ENCODE data around the gene NEXN. TPM values are rescaled to one million over a fixed set of nuclear protein-coding genes. Genes with fewer than 3 reads are reported as not detected.

Gene NEXN
- 10 to 100 TPM; 12.6 to 15.4 (median 12.9) TPM for polyA plus RNA-seq (ENCODE audit: insufficient read length in 3 of 3)

DNA sequence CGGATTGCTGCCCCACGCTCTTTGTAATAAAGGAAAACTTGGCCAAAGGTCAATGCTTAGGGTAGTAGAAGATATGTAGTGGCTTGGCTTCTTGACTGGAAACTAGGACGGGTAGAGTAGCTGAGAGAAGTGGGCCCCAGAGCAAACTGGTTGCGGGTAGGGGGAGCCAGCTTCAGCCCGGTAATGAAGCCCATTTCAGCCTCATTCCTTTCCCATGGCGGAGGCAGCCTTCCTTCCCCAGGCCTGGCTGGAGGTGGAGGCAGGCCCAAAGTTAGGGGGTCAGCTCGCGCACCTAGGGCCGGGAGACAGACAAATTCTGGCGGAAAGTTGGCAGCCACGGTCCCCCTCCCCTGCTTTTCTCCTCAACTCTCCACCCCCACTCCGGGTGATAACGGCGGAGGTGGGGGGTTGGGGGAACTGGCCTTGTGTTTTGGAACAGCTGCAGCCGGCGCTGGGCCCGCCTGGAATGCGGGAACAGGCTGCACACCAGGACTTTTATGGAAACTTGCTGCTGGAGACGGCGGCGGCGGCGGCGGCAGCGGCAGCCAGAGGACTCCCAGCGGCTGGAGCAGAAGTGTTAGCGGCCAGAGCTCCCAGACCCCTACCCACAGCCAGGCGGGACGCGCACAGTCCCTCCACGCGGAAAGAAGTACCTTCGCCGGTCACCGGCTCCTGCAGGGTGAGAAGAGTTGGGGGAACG is at the start of gene NEXN:
TSS of gene NEXN (plus strand) at position 544 of the 700 bp plus-strand sequence. CDS start 27,483 bp downstream, outside the sequence.
- DNase-seq (ENCODE audit: low read depth in 3 of 3, low spot score in 2 of 3): peak; percentile 27 to 56 (median 47)

DNA sequence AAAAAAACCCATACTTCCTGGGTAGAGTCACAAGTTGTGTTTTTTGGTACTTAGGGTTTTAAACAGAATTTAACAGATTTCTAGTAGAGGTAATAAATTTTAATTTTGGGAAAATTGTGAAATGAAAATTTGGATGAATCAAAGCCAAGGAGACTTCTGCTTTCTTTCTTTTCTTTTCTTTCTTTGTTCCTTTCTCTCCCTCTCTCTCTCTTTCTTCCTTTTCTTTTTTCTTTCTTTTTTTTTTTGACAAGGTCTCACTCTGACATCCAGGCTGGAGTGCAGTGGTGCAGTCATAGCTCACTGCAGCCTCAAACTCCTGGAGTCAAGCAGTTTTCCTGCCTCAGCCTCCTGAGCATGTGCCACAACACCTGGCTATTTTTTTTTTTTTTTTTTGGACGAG is 46.9 kb upstream of the NEXN start:
- no peak for DNase-seq (ENCODE audit: low read depth in 3 of 3, low spot score in 2 of 3)

DNA sequence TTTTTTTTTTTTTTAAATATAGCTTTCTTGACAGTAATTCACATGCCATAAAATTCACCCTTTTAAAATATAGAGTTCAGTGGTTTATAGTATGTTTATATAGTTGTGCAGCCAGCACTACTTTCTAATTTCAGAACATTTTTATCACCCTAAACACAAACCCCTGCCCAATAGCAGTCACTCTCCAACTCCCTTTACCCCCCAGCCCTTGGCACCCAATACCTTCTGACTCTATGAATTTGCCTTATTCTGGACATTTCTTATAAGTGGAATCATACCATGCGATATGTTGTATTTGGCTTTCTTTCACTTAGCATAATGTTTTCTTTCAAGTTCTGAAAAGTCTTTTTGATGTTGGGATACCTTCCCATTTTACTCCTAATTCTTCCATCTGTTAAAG is 42.5 kb upstream of the NEXN start:
- DNase-seq (ENCODE audit: low read depth in 3 of 3, low spot score in 2 of 3): no peak

DNA sequence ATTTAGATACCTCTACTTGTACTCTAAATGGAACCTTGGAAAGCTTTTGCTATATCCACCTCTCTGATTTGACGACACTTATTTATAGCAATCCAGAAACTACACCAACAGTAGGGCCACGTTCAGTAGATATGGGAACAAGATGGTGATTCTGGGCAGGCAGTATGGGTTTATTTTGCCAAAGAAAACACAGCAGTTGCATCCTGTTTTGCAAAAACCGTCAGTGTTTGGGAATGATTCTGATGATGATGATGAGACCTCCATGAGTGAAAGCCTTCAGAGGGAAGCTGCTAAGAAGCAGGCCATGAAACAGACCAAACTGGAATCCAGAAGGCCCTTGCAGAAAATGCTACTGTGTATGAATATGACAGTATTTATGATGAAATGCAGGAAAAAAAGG is 41.5 kb upstream of the NEXN start:
- DNase-seq (ENCODE audit: low read depth in 3 of 3, low spot score in 2 of 3): no peak

DNA sequence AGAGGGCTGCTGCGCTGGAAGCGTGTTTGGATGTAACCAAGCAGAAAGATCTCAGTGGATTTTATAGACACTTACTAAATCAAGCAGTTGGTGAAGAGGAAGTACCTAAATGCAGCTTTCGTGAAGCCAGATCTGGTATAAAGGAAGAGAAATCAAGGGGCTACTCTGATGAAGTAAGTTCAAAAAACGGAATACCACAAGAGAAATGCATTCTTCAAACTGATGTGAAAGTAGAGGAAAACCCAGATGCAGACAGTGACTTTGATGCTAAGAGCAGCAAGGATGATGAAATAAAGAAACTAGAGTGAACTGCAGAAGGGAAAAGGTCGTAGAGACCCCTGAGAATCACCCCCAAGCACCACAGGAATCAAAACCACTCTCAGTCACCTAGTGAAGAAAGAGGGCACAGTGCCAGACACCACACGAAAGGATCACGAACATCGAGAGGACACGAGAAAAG is 40.8 kb upstream of the NEXN start:
- DNase-seq (ENCODE audit: low read depth in 3 of 3, low spot score in 2 of 3): no peak

DNA sequence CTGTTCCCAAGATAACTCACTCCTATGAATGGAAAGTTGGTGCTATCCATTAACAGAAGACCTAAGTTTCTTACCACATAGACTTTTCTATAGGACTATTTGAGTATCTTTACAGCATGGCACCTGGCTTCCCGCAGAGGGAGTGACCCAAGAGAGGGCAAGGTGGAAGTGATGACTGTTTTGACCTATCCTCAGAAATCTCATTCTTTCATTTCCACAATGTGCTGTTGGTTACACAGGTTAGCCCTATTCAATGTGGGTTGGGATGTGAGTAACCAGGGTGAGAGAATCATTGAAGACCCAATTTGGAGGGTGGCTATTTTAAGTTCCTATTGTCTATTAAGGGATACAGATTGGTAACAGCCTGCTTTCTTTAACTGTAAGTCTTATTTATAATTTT is 38.3 kb upstream of the NEXN start:
- no peak for DNase-seq (ENCODE audit: low read depth in 3 of 3, low spot score in 2 of 3)

DNA sequence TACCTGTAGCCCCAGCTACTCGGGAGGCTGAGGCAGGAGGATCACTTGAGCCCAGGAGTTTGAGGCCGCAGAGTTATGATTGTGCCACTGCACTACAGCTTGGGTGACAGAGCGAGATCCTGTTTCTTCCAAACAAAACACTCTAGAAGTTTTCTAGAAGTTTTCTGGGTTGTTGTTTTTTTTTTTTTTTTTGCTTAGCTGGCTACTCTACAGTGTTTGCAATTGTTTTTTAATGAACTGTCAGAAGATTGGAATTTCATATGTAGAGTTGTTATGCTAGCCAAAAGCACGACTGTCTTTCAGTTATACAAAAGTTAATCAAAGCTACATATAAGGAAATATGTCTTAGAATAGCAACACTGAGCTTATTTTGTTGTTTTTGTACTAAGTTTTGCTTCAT is 30.9 kb upstream of the NEXN start:
- no peak for DNase-seq (ENCODE audit: low read depth in 3 of 3, low spot score in 2 of 3)

DNA sequence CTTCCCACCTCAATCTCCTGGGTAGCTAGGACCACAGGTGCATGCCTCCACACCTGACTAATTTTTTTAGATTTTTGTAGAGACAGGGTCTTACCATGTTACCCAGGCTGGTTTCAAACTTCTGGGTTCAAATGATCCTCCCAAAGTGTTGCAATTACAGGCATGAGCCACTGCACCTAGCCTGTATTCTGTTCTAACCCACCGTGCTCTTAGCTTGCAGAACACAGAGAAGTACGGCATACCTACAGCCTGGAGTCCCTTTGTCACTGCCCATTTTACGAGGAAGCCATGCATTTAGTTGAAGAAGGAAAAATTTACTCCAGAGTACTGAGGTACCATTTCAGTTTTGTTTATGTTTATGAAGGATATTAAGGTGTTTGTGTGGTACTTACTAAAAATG is 29.7 kb upstream of the NEXN start:
- DNase-seq (ENCODE audit: low read depth in 3 of 3, low spot score in 2 of 3): no peak

DNA sequence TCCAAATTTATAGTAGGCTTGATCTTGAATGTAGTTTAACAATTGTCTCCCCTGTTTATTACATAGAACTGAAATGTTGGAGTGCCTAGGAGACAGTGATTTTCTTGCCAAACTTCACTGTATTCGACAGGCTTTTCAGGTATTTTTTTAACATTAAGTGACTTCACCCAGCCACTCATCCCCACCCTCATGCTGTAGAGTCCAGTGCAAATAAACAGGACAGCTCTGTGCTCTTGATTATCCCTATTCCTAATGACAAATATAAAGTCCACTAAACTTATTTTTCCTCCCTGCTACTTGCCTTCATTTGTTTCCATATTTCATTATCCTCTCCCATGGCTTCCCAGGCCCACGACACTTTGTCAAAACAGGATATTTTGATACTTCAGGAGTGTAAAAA is 29.2 kb upstream of the NEXN start:
- no peak for DNase-seq (ENCODE audit: low read depth in 3 of 3, low spot score in 2 of 3)

DNA sequence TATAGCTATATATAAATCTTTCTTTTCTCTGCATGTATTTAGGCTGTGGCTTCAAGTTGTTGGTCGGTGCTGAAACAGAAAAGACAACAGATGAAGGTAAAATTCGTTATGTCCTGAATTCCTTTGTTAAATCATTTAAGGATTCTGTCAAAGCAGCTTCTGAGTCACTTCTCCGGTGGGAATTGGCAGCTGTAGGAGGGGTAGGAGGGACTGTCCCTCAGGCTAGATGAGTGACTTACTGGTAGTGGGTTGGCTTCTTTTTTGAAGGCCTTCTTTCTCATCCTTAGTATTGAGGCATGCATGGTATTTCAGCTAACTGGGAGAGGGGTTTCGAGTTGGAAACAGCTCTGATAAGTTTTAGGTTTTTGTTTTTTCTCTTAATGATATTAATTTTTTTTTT is 22.1 kb upstream of the NEXN start:
- DNase-seq (ENCODE audit: low read depth in 3 of 3, low spot score in 2 of 3): no peak

DNA sequence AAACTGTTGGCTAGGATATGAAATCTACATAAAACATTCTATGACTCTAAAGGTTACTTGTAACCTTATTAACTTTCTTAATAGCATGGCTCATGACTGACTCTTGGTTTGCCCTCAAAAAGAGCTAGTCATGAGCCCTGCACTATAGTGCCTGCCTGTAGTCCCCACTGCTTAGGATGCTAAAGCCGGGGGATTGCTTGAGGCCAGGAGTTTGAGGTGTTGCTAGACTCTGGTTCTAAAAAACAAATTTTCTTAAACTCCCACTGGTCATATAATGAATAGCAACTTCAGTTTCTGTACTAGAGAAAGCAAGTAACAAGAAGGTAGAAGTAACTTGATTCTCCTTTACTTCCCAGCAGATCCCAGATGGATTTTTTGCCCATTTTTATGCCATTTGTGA is 15.8 kb upstream of the NEXN start:
- no peak for DNase-seq (ENCODE audit: low read depth in 3 of 3, low spot score in 2 of 3)

DNA sequence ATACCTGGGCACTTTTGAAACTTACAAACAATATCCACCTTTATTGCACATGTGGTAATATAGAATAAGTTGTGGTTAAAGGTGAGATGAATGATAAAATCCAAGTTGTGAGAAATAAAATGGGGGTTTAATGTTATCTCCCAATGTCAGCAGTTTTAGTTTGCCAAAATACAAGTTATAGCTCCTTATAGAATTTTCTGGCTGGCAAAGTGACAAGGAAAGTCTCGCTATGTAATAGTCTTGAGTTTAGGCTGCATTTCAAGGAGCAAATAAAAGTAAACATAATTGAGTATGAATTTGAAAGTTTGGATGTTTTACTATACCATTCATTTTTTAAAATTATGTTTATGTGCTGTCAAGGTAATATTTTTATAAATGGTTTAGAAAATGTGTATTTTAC is 15.0 kb upstream of the NEXN start:
- DNase-seq (ENCODE audit: low read depth in 3 of 3, low spot score in 2 of 3): no peak

DNA sequence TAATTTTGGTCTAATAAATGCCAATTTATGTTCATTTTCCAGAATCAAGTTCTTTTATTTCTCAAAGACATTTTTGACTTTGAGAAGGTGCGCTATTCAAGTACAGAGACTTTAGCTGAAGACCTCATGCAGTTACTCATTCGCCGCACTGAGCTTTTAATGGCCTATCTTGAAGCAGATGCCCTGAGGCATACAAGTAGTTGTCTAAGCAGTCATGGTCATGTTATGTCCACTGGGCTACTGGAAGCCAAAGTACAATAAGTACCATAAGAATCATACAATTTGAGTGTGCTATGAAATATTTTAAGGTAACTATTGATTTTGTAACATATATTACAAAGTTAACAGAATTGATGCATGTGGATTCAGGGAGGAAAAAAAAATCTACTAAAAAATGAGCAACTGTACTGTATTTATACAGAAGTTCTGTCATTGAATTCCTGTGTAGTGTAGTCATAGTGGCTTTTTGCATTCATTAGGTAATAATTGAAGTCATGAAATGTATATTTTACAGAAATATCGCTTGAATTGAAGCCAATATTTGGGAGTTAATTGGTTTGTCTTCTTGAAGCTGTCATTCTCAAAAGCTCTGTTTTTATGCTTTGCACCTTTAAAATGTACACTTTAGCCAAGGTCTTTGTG is 13.5 kb upstream of the NEXN start:
- no peak for DNase-seq (ENCODE audit: low read depth in 3 of 3, low spot score in 2 of 3)

DNA sequence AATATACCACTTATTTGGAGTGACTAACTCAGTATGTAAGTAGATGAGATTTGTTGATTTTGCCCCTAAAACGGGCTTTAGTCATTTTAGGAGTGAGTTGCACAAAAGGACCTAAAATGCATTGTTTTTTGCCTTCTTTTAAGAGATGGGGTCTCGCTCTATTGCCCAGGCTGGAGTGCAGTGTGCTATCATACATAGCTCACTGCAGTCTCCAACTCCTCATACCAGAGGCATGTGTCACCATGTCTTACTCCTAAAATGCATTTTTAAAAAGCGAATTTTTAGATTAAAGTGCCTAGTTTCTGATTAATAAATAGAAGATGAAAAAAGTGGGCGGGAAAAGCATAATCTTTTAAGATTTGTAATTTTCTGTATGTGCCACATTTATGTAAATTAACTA is 11.5 kb upstream of the NEXN start:
- no peak for DNase-seq (ENCODE audit: low read depth in 3 of 3, low spot score in 2 of 3)

DNA sequence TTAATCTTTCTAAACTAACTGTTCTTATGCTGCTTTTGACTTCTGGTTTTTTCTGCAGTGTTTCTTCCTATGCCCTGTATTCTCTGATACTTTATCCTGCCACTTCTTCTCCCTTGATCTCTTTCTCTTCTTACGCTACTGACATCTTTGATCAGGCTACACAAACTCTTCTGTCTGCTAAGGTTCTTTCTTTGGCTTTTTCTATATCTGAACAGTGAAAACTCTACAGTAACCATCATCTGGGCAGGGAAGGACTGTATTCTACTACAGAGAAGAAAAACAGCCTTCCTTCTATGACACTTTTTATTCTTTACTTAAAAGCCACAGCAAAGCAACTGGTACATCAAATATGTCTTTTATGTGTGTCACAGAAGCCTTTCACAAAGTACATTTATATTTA is 7.4 kb upstream of the NEXN start:
- no peak for DNase-seq (ENCODE audit: low read depth in 3 of 3, low spot score in 2 of 3)

DNA sequence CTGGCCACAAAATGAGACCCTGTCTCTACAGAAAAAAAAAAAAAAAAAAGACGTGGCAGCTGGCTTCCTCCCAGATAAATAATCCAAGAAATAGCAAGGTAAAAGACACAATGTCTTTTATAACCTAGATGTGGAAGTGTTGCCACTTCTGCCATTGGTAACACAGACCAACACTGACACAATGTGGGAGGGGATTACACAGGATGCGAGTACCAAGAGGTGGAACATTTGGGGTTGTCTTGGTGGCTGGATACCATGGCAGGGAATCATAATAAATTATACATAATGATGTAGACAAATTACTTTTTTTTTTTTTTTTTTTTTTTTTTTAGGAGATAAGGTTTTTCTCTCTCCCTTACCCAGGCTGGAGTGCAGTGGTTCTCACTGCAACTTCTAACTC is 6.0 kb upstream of the NEXN start:
- no peak for DNase-seq (ENCODE audit: low read depth in 3 of 3, low spot score in 2 of 3)

DNA sequence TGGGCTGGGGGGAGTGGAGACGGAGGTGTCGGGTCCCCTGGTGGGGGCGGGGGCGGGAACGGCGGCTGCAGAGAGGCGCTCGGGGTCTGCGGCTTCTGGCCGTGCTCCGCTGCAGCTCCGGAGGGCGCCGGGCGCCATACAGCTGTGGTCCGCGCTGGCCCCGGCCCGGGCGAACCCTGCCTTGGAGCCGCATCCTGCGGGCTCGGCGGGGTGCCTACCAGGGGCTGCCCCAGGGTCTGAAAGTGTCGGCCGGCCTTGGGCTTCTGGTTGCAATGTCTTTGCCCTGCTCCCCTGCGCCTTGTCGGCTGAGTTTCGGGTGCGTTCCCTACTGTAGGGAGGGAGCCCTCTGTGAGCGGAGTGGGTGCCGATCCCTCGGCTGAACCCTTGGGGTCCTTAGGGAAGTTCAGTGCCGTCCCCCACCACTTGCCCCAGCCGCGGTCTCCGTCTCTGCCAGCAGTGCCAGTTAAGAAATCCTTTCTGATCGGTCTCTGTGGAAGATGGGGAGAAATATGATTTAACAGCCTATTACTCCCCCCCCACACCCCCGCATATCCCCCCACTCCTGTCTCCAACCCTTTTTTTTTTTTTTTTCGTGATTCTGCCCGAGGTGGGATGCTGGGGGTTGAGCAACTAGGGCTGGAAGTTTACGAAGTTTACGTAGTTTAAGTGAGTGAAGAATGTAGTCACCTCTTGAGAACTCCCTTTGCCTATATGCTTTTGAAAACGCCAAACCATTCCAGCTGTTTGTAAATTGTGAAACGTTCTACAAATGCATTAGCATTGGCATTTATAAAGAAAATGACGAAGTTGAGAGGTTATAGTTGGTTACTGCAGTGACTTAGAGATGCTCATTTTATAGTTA is 588 bp downstream of the NEXN start:
- DNase-seq (ENCODE audit: low read depth in 3 of 3, low spot score in 2 of 3): peak in 2 of 3 donors; percentile 37 to 40

DNA sequence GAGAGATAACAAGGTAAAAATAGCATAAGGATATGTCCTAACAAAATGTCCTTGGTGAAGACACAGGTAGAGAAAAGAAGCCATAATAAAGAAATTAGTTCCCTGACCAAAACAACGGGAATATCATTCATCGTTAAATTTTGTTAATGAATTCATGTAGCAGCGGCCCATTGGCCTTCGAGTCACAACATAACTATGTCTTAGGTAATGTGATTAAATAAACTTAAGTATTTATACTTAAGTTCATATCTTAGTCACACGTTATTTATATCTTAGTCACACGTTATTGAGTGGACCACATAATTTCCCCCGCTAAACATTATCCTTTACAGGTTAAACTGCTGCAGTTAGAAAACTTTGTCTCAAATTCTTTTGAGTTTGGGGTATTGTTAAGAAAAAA is 1.2 kb downstream of the NEXN start:
- peak in 1 of 3 donors; percentile 7 for DNase-seq (ENCODE audit: low read depth in 3 of 3, low spot score in 2 of 3)

DNA sequence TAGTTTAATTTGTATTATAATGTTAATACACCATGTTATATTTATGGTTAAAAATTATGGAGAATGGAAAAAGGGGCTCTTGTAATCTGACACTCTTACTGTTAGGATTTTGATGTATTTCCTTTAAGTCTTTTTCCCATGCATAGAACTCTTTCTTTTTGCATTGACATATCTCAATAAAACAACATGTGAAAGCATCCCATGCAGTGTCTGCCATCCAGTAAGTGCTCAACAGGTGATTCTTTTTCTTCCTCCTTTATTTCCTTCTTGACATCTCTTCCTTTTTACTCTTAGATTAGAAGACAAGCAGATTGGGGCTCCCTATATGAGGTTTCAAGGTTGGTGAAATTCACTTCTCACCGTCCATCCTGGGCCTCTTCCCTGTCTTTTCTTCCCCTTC is 2.8 kb downstream of the NEXN start:
- DNase-seq (ENCODE audit: low read depth in 3 of 3, low spot score in 2 of 3): no peak

DNA sequence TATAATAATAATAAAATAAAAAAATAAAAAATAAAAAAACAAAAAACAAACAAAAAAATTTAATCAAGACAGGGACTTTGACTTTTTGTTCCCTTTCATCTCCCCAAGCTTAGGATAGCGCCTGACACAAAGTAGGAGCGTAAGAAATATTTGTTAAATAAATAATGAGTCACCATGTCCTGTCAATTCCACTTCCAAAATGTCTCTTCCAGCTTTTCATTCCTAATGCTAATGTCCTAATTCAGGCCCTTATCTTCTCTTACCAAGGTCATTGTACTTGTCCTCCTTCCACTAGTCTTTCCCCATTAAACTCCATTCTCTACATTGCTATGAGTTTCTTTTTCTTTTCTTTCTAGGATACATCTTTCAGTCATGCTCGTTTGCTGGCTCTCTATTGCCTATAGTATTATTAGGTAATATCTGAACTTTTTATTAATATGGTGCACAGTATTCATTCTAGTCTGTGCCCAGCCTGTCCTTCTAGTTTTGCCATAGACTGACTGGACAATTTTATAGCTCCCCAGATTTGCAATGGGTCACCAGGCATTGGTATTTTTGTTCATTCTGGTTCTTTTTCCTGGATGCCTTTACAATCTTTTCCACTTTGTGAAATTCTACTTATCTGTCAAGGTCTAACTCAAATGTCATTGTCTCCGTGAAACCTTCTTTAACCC is 11.4 kb downstream of the NEXN start:
- DNase-seq (ENCODE audit: low read depth in 3 of 3, low spot score in 2 of 3): no peak
